ENCODE measurements around the gene CACNA1S.

CACNA1S gene

GRCh38 chr1:201053155-201053860 lies 58.9 kb downstream of the CACNA1S start:
- no peak for DNase-seq

DNA sequence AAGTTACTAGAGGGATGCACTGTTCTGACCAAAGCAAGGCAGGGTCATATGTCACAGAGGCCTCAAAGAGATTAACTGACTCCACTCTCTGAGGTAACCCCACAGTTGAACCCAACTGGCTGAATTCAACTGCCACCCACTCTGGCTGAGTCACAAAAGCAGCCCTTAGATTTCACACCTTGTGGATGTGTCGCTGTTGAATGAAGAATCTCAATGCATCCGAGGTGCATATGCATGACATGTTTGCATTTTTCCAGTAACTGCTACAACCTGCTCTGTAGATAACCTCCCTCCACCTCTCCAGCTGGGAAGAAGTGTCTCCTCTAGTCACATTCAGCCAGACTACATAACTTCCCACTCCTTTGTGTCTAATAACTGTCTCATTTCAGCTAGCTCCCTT lies 60.8 kb downstream of the CACNA1S start:
- Mint-ChIP-seq H3K9me3 (no peaks in the 10 kb centered on the region), H3K27ac (no peak overlapping the region), H3K27me3 (peaks cover 0 to 18% of the 10 kb centered on the region in 2 donors), H3K4me1 (ENCODE audit: low read depth in 2 of 2) (peaks cover 3 to 14% of the 10 kb centered on the region in 2 donors), H3K4me3 (no peak overlapping the region), H3K36me3 (ENCODE audit: insufficient read depth) (no peaks in the 10 kb centered on the region)
- DNase-seq = peak in 1 of 3 experiments; percentile 9
- peak; percentile 42 for ATAC-seq (replicated peaks)

More at GRCh38 chr1:201053155-201053860, 58.9 kb downstream of the CACNA1S start:
- no peak for ATAC-seq (replicated peaks)
- H3K4me3 Mint-ChIP-seq = no peak overlapping the region
- peaks cover 5 to 20% of the 10 kb centered on the region in 2 donors for H3K4me1 Mint-ChIP-seq (ENCODE audit: low read depth in 2 of 2)
- no peak overlapping the region for H3K27ac Mint-ChIP-seq
- peaks cover 0 to 12% of the 10 kb centered on the region in 2 donors for H3K27me3 Mint-ChIP-seq
- no peaks in the 10 kb centered on the region for H3K9me3 Mint-ChIP-seq
- H3K36me3 Mint-ChIP-seq (ENCODE audit: insufficient read depth) = no peaks in the 10 kb centered on the region

GRCh38 chr1:201050515-201051277 lies 61.5 kb downstream of the CACNA1S start:
- no peak overlapping the region for H3K4me3 Mint-ChIP-seq
- ATAC-seq (replicated peaks) = no peak
- peaks cover 3 to 14% of the 10 kb centered on the region in 2 donors for H3K4me1 Mint-ChIP-seq (ENCODE audit: low read depth in 2 of 2)
- peak overlapping the region in 1 of 2 donors; percentile 20 for H3K27ac Mint-ChIP-seq
- no peaks in the 10 kb centered on the region for H3K36me3 Mint-ChIP-seq (ENCODE audit: insufficient read depth)
- H3K9me3 Mint-ChIP-seq = no peaks in the 10 kb centered on the region
- DNase-seq = no peak
- H3K27me3 Mint-ChIP-seq = peaks cover 0 to 18% of the 10 kb centered on the region in 2 donors

DNA sequence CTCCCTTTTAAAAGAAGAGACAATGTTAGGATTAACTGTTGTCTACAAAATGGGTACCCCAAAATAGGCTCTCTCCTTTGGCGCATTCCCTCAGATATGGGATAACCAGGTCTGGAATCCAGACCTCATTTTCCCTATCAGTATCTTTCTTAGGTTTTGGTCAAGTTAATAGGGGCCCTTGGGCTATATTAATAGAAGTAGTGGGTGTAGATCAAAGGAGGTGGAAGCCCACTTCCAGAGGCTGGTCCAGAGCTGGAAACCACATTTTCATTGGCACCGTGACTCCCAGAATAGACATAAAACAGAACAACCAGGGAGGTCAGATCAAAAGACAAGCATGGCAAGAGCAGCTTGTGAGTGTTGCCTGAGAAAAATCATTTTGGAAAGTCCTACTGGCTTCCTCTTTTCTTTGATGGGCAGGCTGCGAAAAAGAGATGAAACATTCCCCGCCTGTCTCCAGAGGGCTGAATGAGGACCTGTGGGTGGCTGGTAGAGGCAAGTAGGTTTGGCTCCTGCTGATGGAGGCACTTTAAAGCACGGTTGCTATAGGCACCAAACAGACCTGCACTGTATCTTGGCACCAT lies 62.9 kb downstream of the CACNA1S start:
- H3K4me3 Mint-ChIP-seq = no peak overlapping the region
- DNase-seq = no peak

DNA sequence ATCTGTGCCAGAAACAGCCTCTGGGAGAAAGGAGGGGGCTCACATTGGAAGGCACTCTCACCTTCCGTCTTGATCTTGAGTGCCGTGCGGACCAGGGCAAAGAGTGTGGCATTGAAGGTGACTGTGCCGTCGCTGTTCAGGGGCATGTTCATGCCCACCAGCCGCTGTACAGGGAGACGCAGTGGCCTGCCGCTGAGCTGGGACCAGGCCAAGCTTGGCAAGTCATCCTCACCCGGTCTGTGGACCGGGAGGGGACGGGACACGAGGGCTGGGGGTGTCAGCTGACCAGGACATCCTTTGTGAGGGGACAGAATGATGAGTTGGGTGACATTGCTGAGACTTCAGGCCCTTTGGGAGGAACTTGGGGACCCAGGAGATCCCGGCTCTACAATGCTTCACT lies 63.7 kb downstream of the CACNA1S start:
- Mint-ChIP-seq H3K4me1 (ENCODE audit: low read depth in 2 of 2) (peaks cover 3 to 14% of the 10 kb centered on the region in 2 donors), H3K27me3 (peaks cover 0 to 15% of the 10 kb centered on the region in 2 donors), H3K36me3 (ENCODE audit: insufficient read depth) (no peaks in the 10 kb centered on the region), H3K27ac (no peak overlapping the region), H3K4me3 (no peak overlapping the region), H3K9me3 (no peaks in the 10 kb centered on the region)
- no peak for DNase-seq
- ATAC-seq (replicated peaks) = no peak

More for the DNA sequence above, 62.9 kb downstream of the CACNA1S start:
- Mint-ChIP-seq H3K27ac (no peak overlapping the region), H3K27me3 (peaks cover 0 to 23% of the 10 kb centered on the region in 2 donors), H3K9me3 (no peaks in the 10 kb centered on the region), H3K36me3 (ENCODE audit: insufficient read depth) (no peaks in the 10 kb centered on the region), H3K4me1 (ENCODE audit: low read depth in 2 of 2) (peaks cover 3 to 14% of the 10 kb centered on the region in 2 donors)
- no peak for ATAC-seq (replicated peaks)

DNA sequence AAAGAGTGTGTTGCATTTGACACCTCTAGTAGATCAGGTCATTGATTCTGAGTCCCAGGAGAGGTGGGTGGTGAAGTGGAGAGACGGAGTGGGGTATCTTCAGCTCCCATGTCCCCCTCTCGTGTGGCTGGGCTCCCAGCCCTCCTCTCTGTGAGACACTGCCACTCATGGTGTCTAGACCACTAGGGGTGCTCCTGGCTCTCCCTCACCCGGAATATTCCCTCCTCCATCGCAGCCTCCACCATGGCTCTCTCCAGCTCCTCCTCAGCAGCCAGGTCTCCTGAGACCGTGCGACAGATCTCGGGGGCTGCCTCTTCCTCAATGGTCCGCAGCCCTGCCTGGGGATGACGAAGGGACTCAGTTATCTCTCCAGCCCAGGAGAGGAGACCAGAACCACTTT lies 68.1 kb downstream of the CACNA1S start:
- Mint-ChIP-seq H3K27me3 (peaks cover 0 to 15% of the 10 kb centered on the region in 2 donors), H3K4me3 (no peak overlapping the region), H3K9me3 (no peaks in the 10 kb centered on the region), H3K27ac (no peak overlapping the region), H3K4me1 (ENCODE audit: low read depth in 2 of 2) (peaks cover 0 to 3% of the 10 kb centered on the region in 2 donors), H3K36me3 (ENCODE audit: insufficient read depth) (no peaks in the 10 kb centered on the region)
- DNase-seq (no peak), ATAC-seq (replicated peaks) (no peak)

- H3K4me1 Mint-ChIP-seq (ENCODE audit: low read depth in 2 of 2) = peaks cover 0 to 3% of the 10 kb centered on the region in 2 donors
- DNase-seq = peak; percentile 64 to 70 (median 67)
- H3K27ac Mint-ChIP-seq = peak overlapping the region in 1 of 2 donors; percentile 32
- no peaks in the 10 kb centered on the region for H3K9me3 Mint-ChIP-seq
- peak; percentile 97 for ATAC-seq (replicated peaks)
- H3K36me3 Mint-ChIP-seq (ENCODE audit: insufficient read depth) = no peaks in the 10 kb centered on the region
- H3K27me3 Mint-ChIP-seq = peaks cover 0 to 8% of the 10 kb centered on the region in 2 donors
- no peak overlapping the region for H3K4me3 Mint-ChIP-seq
Measured at GRCh38 chr1:201042779-201043461, 69.3 kb downstream of the CACNA1S start.

DNA sequence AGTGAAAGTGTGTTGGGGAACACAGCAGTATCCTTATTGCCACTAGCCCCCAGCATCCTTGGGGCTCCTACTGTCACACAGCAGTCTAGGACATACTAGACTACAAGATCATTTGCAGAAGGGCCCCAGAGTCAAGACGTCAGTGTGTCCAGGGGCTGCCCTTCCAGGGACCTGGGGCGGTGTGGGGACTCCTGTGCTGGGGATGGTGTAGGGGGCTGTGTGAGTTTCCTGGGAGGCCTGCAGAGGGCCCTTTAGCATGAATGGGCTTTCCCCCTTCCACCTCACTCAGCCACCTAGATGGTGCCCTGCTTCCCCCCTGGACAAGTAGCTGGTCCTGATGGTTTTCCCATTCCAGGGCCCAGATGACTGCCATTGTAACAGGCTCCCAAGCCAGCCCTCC lies 71.2 kb downstream of the CACNA1S start:
- Mint-ChIP-seq H3K4me3 (no peak overlapping the region), H3K36me3 (ENCODE audit: insufficient read depth) (no peaks in the 10 kb centered on the region), H3K9me3 (no peaks in the 10 kb centered on the region), H3K4me1 (ENCODE audit: low read depth in 2 of 2) (peaks cover 0 to 3% of the 10 kb centered on the region in 2 donors), H3K27ac (no peak overlapping the region), H3K27me3 (peaks cover 0 to 6% of the 10 kb centered on the region in 2 donors)
- DNase-seq (no peak), ATAC-seq (replicated peaks) (no peak)

- no peak for DNase-seq
- no peak for ATAC-seq (replicated peaks)
- no peaks in the 10 kb centered on the region for H3K36me3 Mint-ChIP-seq (ENCODE audit: insufficient read depth)
Measured at GRCh38 chr1:201039876-201040275, 72.3 kb downstream of the CACNA1S start.

GRCh38 chr1:201039418-201039817 lies 72.8 kb downstream of the CACNA1S start:
- no peaks in the 10 kb centered on the region for H3K36me3 Mint-ChIP-seq (ENCODE audit: insufficient read depth)
- H3K4me3 Mint-ChIP-seq = no peak overlapping the region
- no peaks in the 10 kb centered on the region for H3K9me3 Mint-ChIP-seq
- H3K4me1 Mint-ChIP-seq (ENCODE audit: low read depth in 2 of 2) = peaks cover 0 to 3% of the 10 kb centered on the region in 2 donors
- no peak overlapping the region for H3K27ac Mint-ChIP-seq
- ATAC-seq (replicated peaks) (no peak), DNase-seq (no peak)
- no peaks in the 10 kb centered on the region for H3K27me3 Mint-ChIP-seq

More at GRCh38 chr1:201039876-201040275, 72.3 kb downstream of the CACNA1S start:
- H3K9me3 Mint-ChIP-seq = no peaks in the 10 kb centered on the region
- H3K27me3 Mint-ChIP-seq = peaks cover 0 to 3% of the 10 kb centered on the region in 2 donors
- H3K4me3 Mint-ChIP-seq = no peak overlapping the region
- H3K4me1 Mint-ChIP-seq (ENCODE audit: low read depth in 2 of 2) = peaks cover 0 to 3% of the 10 kb centered on the region in 2 donors
- H3K27ac Mint-ChIP-seq = no peak overlapping the region

DNA sequence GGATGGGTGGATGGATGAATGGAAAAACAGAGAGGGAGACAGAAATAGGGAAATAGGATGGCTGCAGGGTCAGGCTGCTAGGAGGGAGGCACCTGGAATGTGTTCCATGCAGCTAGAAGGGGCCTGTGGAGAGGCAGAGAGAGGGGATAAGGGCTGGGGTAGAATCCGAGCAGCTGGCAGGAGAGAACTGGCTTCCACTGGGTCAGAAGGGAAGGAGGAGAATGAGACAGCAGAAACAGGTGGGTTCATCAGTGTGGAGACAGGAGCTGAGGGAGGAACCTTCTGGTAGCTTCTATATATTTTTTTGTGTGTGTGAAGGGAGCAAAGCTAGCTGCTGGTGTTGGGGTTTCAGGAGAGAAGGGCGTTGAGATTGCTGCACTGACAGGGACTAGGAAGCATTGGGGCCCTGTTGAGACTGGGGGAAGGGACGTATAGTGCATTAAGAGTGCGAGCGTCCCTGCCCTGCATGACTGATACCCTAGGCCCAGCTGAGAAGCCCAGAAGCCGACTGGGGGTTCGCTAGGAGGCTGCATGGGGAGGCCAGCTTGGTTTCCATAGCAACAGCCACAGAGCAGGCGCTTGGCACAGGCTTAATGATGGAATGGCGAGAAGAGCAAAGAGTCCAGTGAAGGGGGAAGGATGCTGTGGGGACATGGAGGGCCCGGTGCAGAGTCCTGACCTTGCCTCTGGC lies 73.9 kb downstream of the CACNA1S start:
- Mint-ChIP-seq H3K36me3 (ENCODE audit: insufficient read depth) (no peaks in the 10 kb centered on the region), H3K4me1 (ENCODE audit: low read depth in 2 of 2) (peaks cover 0 to 3% of the 10 kb centered on the region in 2 donors), H3K9me3 (no peaks in the 10 kb centered on the region), H3K27ac (no peak overlapping the region), H3K4me3 (no peak overlapping the region), H3K27me3 (no peaks in the 10 kb centered on the region)
- ATAC-seq (replicated peaks) (no peak), DNase-seq (no peak)

DNA sequence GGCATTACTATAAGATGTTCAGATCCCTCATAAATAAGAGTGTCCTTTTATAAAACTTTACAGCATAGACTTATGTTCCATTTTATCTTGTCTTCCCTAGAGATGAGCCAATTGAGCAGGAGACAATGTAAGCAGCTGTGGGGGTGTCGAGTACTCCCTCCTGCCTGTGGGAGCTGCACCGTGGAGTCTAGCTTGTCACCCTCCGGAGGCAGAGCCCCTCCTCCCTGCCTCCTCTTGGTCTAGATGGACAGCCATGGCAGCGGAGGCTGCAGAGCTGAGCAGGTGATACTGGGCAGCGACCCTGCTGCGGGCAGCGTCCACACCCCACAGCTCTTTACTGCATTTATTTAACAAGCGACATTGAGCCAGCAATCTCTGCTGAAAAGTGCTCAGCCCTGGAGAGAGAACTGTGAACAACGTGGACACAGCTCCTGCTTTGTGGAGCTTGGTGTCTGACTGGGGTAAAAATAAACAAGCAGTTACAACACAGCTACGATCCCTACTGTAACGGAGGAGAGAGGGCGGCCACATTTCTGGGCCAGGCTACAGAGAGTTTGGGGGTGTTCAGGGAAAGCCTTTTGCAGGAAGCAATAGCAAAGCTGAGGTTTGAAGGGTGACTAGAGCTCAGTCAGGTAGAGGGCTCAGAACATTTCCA lies 75.9 kb downstream of the CACNA1S start:
- Mint-ChIP-seq H3K36me3 (ENCODE audit: insufficient read depth) (no peaks in the 10 kb centered on the region), H3K27me3 (no peaks in the 10 kb centered on the region), H3K27ac (no peak overlapping the region), H3K4me3 (no peak overlapping the region), H3K4me1 (ENCODE audit: low read depth in 2 of 2) (no peaks in the 10 kb centered on the region), H3K9me3 (no peaks in the 10 kb centered on the region)
- ATAC-seq (replicated peaks) (no peak), DNase-seq (no peak)
